H9 (cell line): ENCODE results near the gene SPTLC1. TPM values are rescaled to one million over a fixed set of nuclear protein-coding genes. Genes with fewer than 3 reads are reported as not detected.

Experiments
- DNase-seq: peaks from one replicate; pipeline ENCODE4 v3.0.0-alpha.2; 2017
- H2AFZ ChIP-seq: one replicate; pipeline ENCODE4 v1.6.1; 2013; ENCODE audit warnings: mild to moderate bottlenecking, low read length, control low read depth, moderate library complexity
- H2AK5ac ChIP-seq: 2 replicates; pipeline ENCODE4 v1.6.1; 2013; ENCODE audit warnings: low read length, control low read depth, mixed read lengths; ENCODE audit not compliant: insufficient read length
- H2BK120ac ChIP-seq: one replicate; pipeline ENCODE4 v1.6.1; 2013; ENCODE audit warnings: low read depth, mild to moderate bottlenecking, low read length, control low read depth, inconsistent platforms; ENCODE audit not compliant: poor library complexity, severe bottlenecking
- H2BK12ac ChIP-seq: 2 replicates; pipeline ENCODE4 v1.6.1; 2013; ENCODE audit warnings: low read length, control low read depth, mixed read lengths, low read depth; ENCODE audit not compliant: insufficient read length
- H2BK15ac ChIP-seq: 2 replicates; pipeline ENCODE4 v1.6.1; 2013; ENCODE audit warnings: low read depth, low read length, control low read depth
- H2BK20ac ChIP-seq: one replicate; pipeline ENCODE4 v1.6.1; 2013; ENCODE audit warnings: low read depth, mild to moderate bottlenecking, low read length, control low read depth, inconsistent platforms; ENCODE audit not compliant: poor library complexity, severe bottlenecking
- H2BK5ac ChIP-seq: 2 replicates; pipeline ENCODE4 v1.6.1; 2013; ENCODE audit warnings: low read length, control low read depth, mixed read lengths; ENCODE audit not compliant: insufficient read length
- H3K14ac ChIP-seq: 2 replicates; pipeline ENCODE4 v1.6.1; 2013; ENCODE audit warnings: low read length, control low read depth; ENCODE audit not compliant: insufficient read depth
- H3K18ac ChIP-seq: 2 replicates; pipeline ENCODE4 v1.6.1; 2013; ENCODE audit warnings: low read depth, mild to moderate bottlenecking, mixed read lengths, low read length, control low read depth; ENCODE audit not compliant: insufficient read length
- H3K23ac ChIP-seq: 2 replicates; pipeline ENCODE4 v1.6.1; 2013; ENCODE audit warnings: low read length, control low read depth, mixed read lengths, low read depth; ENCODE audit not compliant: insufficient read length
- H3K23me2 ChIP-seq: 2 replicates; pipeline ENCODE4 v1.6.1; 2013; ENCODE audit warnings: low read depth, mild to moderate bottlenecking, mixed read lengths, low read length, control low read depth; ENCODE audit not compliant: insufficient read length, poor library complexity, severe bottlenecking
- H3K27ac ChIP-seq: 2 replicates; pipeline ENCODE4 v1.5.1; 2013; ENCODE audit warnings: low read length, control low read depth, mixed read lengths, low read depth; ENCODE audit not compliant: insufficient read length
- H3K27me3 ChIP-seq: 2 replicates; pipeline ENCODE4 v1.6.1; 2013; ENCODE audit warnings: low read length, control low read depth, inconsistent platforms; ENCODE audit not compliant: insufficient read depth
- H3K4ac ChIP-seq: 2 replicates; pipeline ENCODE4 v1.6.1; 2013; ENCODE audit warnings: low read depth, mild to moderate bottlenecking, control low read depth, inconsistent platforms, low read length, moderate library complexity
- H3K4me1 ChIP-seq: 2 replicates; pipeline ENCODE4 v1.6.1; 2013; ENCODE audit warnings: low read length, control low read depth, inconsistent platforms; ENCODE audit not compliant: insufficient read depth
- H3K4me2 ChIP-seq: 2 replicates; pipeline ENCODE4 v1.6.1; 2013; ENCODE audit warnings: low read length, control low read depth, mixed read lengths; ENCODE audit not compliant: insufficient read length, insufficient read depth
- H3K56ac ChIP-seq: 2 replicates; pipeline ENCODE4 v1.6.1; 2013; ENCODE audit warnings: low read depth, mild to moderate bottlenecking, mixed read lengths, low read length, control low read depth; ENCODE audit not compliant: insufficient read length
- H3K79me1 ChIP-seq: 2 replicates; pipeline ENCODE4 v1.6.1; 2013; ENCODE audit warnings: low read depth, mild to moderate bottlenecking, moderate library complexity, low read length, control low read depth, inconsistent platforms; ENCODE audit not compliant: insufficient read depth, poor library complexity, severe bottlenecking
- H3K79me2 ChIP-seq: 2 replicates; pipeline ENCODE4 v1.6.1; 2013; ENCODE audit warnings: low read length, control low read depth, inconsistent platforms; ENCODE audit not compliant: insufficient read depth
- H3K9ac ChIP-seq: 2 replicates; pipeline ENCODE4 v1.6.1; 2013; ENCODE audit warnings: low read length, control low read depth, mixed read lengths; ENCODE audit not compliant: insufficient read length; ENCODE audit errors: extremely low read depth
- H3K9me3 ChIP-seq: one replicate; pipeline ENCODE4 v1.6.1; 2013; ENCODE audit warnings: low read depth, low read length, inconsistent platforms; ENCODE audit not compliant: control insufficient read depth
- H3T11ph ChIP-seq: one replicate; pipeline ENCODE4 v1.6.1; 2013; ENCODE audit warnings: mild to moderate bottlenecking, low read length, control low read depth, inconsistent platforms
- H4K20me1 ChIP-seq: one replicate; pipeline ENCODE4 v1.6.1; 2013; ENCODE audit not compliant: control insufficient read depth, insufficient read length, insufficient read depth
- H4K5ac ChIP-seq: 2 replicates; pipeline ENCODE4 v1.6.1; 2013; ENCODE audit warnings: low read depth, mild to moderate bottlenecking, mixed read lengths, low read length, control low read depth; ENCODE audit not compliant: insufficient read length
- H4K8ac ChIP-seq: replicated peaks from 2 replicates; pipeline ENCODE4 v1.6.1; 2013; ENCODE audit warnings: low read length, control low read depth, mixed read lengths, low read depth; ENCODE audit not compliant: insufficient read length
- H4K91ac ChIP-seq: 2 replicates; pipeline ENCODE4 v1.6.1; 2013; ENCODE audit warnings: low read depth, mild to moderate bottlenecking, moderate library complexity, mixed read lengths, low read length, control low read depth; ENCODE audit not compliant: insufficient read length
- H3K27ac Mint-ChIP-seq, 3 experiments: 2 replicates in 2 of 3; 3 replicates in 1 of 3; pipeline ENCODE4 v1.8.0; 2020 to 2021; ENCODE audit warnings: mixed read lengths in 3 of 3, mild to moderate bottlenecking in 1 of 3, moderate library complexity in 1 of 3
- H3K27me3 Mint-ChIP-seq: 2 replicates; pipeline ENCODE4 v1.8.0; 2021; ENCODE audit warnings: low read depth, mild to moderate bottlenecking, moderate library complexity, mixed read lengths
- H3K36me3 Mint-ChIP-seq, 3 experiments: 2 replicates in 2 of 3; 3 replicates in 1 of 3; pipeline ENCODE4 v1.8.0; 2020 to 2021; ENCODE audit warnings: low read depth in 3 of 3, mixed read lengths in 3 of 3; ENCODE audit not compliant: insufficient read depth in 1 of 3
- H3K4me1 Mint-ChIP-seq, 2 experiments: 2 replicates each; pipeline ENCODE4 v1.8.0; 2020; ENCODE audit warnings: mixed read lengths in 2 of 2
- H3K4me3 Mint-ChIP-seq, 2 experiments: 2 replicates in 1 of 2; 3 replicates in 1 of 2; pipeline ENCODE4 v1.8.0; 2020 to 2021; ENCODE audit warnings: mild to moderate bottlenecking in 2 of 2, mixed read lengths in 2 of 2, moderate library complexity in 1 of 2
- H3K9me3 Mint-ChIP-seq, 2 experiments: 2 replicates in 1 of 2; 3 replicates in 1 of 2; pipeline ENCODE4 v1.8.0; 2020; ENCODE audit warnings: mild to moderate bottlenecking in 2 of 2, mixed read lengths in 2 of 2, moderate library complexity in 1 of 2
- CTCF ChIP-seq: fragments of 200-600 bp; sonication (generic); conservative IDR thresholded peaks from 3 replicates; pipeline ENCODE4 v1.8.0; 2021; ENCODE audit warnings: antibody characterized with exemption, mild to moderate bottlenecking
- WGBS: extraction: QIAGEN DNeasy Blood & Tissue Kit; methylation state at CpG from one replicate; pipeline ENCODE4 v1.1.7; 2013; ENCODE audit warnings: missing lambda C conversion rate, low lambda C conversion rate, mixed read lengths; ENCODE audit not compliant: insufficient read length; ENCODE audit errors: extremely low coverage; 5-methylcytosine and 5-hydroxymethylcytosine counted together
- total RNA-seq: library from RNA; stranded (reverse); gene quantifications from 2 replicates; pipeline ENCODE4 v1.2.1, GENCODE V29; 2021

SPTLC1 gene
- total RNA-seq, 1 experiment from 2014 or later: 73.5 TPM

DNA sequence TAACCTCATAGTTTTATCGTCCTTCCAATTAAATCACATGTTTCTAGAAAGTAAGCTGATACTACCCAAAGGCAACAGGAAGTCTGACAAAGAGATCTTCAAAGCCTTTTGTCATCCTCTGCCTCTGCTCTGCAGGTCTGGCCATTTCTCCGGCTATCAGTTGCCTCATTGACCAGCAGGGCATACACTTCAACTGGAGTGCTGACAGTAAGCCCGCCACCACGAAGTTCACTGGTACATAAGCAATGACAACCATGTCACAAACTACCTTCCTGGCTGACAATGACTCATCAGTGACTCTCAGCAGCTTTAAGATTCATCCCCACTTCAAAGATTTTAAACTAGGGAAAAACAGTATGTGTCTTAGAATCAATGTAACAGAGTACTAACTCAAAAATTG is 20.6 kb downstream of the SPTLC1 start:
- Histone ChIP-seq H3K4ac (no peak overlapping the region), H3K79me1 (peaks cover 3% of the 10 kb centered on the region), H2BK15ac (no peak overlapping the region; the same call in 1 of the 2 replicates), H3K23ac (no peak overlapping the region), H3K79me2 (no peaks in the 10 kb centered on the region; the same call in 1 of the 2 replicates), H4K5ac (no peak overlapping the region), H3K9me3 (no peaks in the 10 kb centered on the region), H3K27ac (no peak overlapping the region), H3K14ac (peak overlapping the region; percentile 65; the same call in 1 of the 2 replicates), H2BK20ac (no peak overlapping the region), H3K23me2 (no peaks in the 10 kb centered on the region), H4K20me1 (no peaks in the 10 kb centered on the region), H2AK5ac (no peak overlapping the region), H2BK12ac (no peak overlapping the region), H3K9ac (no peak overlapping the region), H3T11ph (no peak overlapping the region), H4K8ac (no peak overlapping the region), H3K18ac (no peak overlapping the region), H3K4me1 (no peaks in the 10 kb centered on the region), H2AFZ (no peak overlapping the region), H3K27me3 (no peaks in the 10 kb centered on the region), H4K91ac (no peak overlapping the region), H3K56ac (no peak overlapping the region), H2BK5ac (no peak overlapping the region), H3K4me2 (no peak overlapping the region), H2BK120ac (no peak overlapping the region)
- peak; percentile 26; the same call in 2 of the 3 replicates for TF ChIP-seq CTCF
- Mint-ChIP-seq H3K27ac (no peak overlapping the region; a peak in 1 of 7 replicates), H3K4me1 (peaks cover 8 to 18% of the 10 kb centered on the region in 2 experiments; a peak in 3 of 4 replicates), H3K27me3 (no peaks in the 10 kb centered on the region), H3K9me3 (peaks cover 5% of the 10 kb centered on the region in 2 experiments; a peak in 3 of 5 replicates), H3K4me3 (no peak overlapping the region), H3K36me3 (peaks cover 18 to 29% (median 29%) of the 10 kb centered on the region in 3 experiments)
- peak; percentile 42 for DNase-seq
- whole genome bisulfite sequencing: no CpG with 5 or more reads among the region's 4 CpGs
